Keratinocyte (primary cell): Measurements from ENCODE around the gene NFATC4.

Experiments used
- CTCF ChIP-seq, 3 experiments: IDR thresholded peaks in 1 of 3; conservative IDR thresholded peaks in 1 of 3; optimal IDR thresholded peaks in 1 of 3; 2 replicates in 2 of 3; 3 replicates in 1 of 3; pipeline versions ENCODE3 to v1.5.1; 2011; ENCODE audit warnings: low read length in 3 of 3, mild to moderate bottlenecking in 3 of 3, moderate library complexity in 2 of 3, control low read depth in 1 of 3, inconsistent platforms in 1 of 3; ENCODE audit not compliant: insufficient read depth in 2 of 3; ENCODE audit errors: extremely low read depth in 1 of 3
- EZH2 ChIP-seq: IDR thresholded peaks from one replicate; pipeline ENCODE4 v1.6.1; 2012; ENCODE audit warnings: inconsistent platforms, mild to moderate bottlenecking, low read length, moderate library complexity

GRCh38 chr14:24337144-24337823, 30.7 kb upstream of the NFATC4 start:
- TF ChIP-seq CTCF (optimal IDR thresholded peaks at IDR 0.05 in 1 of 3, IDR thresholded peaks at IDR 0.05 in 1 of 3, conservative IDR thresholded peaks at IDR 0.05 in 1 of 3; ENCODE audit: extremely low read depth in 1 of 3, insufficient read depth in 2 of 3, low read length in 3 of 3) = no peak
- TF ChIP-seq EZH2 = no peak
